GF-D8 (cell line): ENCODE data around the gene SEMA5A.

Source experiments
- DNase-seq: peaks from one replicate; lab custom pipeline; 2025; lab: John Stamatoyannopoulos, UW

SEMA5A gene

GRCh38 chr5:9009931-9010651, 535.8 kb downstream of the SEMA5A start:
- no peak for DNase-seq

GRCh38 chr5:8997542-8998070, 548.3 kb downstream of the SEMA5A start:
- DNase-seq = no peak

DNA sequence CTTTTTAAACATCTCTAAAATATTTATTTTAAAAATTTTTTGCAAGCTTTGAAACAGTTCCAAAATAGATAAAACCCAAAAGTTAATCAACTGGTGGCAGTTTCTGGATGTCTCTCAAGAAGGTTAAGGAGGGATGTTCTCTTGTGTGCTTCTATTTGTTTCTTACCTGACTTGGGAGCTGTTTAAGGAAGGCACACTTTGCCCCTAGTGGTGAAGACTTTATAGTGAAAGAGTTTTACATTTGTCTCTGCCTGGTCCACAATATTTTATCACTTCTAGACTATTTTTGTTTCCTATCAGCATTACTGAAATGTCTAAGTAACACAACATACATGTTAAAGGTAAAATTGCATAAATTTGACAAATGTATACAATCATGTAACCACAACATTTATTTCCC, 552.8 kb downstream of the SEMA5A start:
- DNase-seq = no peak
